ENCODE data around the gene FGD3.

FGD3 gene

GRCh38 chr9:92934321-92934720, 13.0 kb upstream of the FGD3 start:
- DNase-seq (ENCODE audit: low spot score) = no peak
- in situ Hi-C loops (cut with MboI; ENCODE audit: low sequenced_read_pairs, unreplicated experiment) = no loop called here

GRCh38 chr9:92938025-92938424, 9.3 kb upstream of the FGD3 start:
- in situ Hi-C loops (cut with MboI; ENCODE audit: low sequenced_read_pairs, unreplicated experiment) = no loop called here
- no peak for TF ChIP-seq CTCF (IDR thresholded peaks at IDR 0.05; ENCODE audit: borderline replicate concordance, control extremely low read depth, extremely low read depth, insufficient read depth, missing control alignments)
- no peak for DNase-seq (ENCODE audit: low spot score)

More at GRCh38 chr9:92934321-92934720, 13.0 kb upstream of the FGD3 start:
- no peak for TF ChIP-seq CTCF (IDR thresholded peaks at IDR 0.05; ENCODE audit: borderline replicate concordance, control extremely low read depth, extremely low read depth, insufficient read depth, missing control alignments)

- no peak for TF ChIP-seq CTCF (IDR thresholded peaks at IDR 0.05; ENCODE audit: borderline replicate concordance, control extremely low read depth, extremely low read depth, insufficient read depth, missing control alignments)
- in situ Hi-C loops (cut with MboI; ENCODE audit: low sequenced_read_pairs, unreplicated experiment) = no loop called here
- DNase-seq (ENCODE audit: low spot score) = no peak
These were observed 5.5 kb upstream of the FGD3 start for GRCh38 chr9:92941861-92942260.

GRCh38 chr9:92942688-92943616, 4.4 kb upstream of the FGD3 start:
- no peak for DNase-seq (ENCODE audit: low spot score)
- in situ Hi-C loops (cut with MboI; ENCODE audit: low sequenced_read_pairs, unreplicated experiment) = no loop called here
- TF ChIP-seq CTCF (IDR thresholded peaks at IDR 0.05; ENCODE audit: borderline replicate concordance, control extremely low read depth, extremely low read depth, insufficient read depth, missing control alignments) = no peak

GRCh38 chr9:92944921-92945320, 2.4 kb upstream of the FGD3 start:
- in situ Hi-C loops (cut with MboI; ENCODE audit: low sequenced_read_pairs, unreplicated experiment) = no loop called here
- no peak for DNase-seq (ENCODE audit: low spot score)
- no peak for TF ChIP-seq CTCF (IDR thresholded peaks at IDR 0.05; ENCODE audit: borderline replicate concordance, control extremely low read depth, extremely low read depth, insufficient read depth, missing control alignments)

- TF ChIP-seq CTCF (IDR thresholded peaks at IDR 0.05; ENCODE audit: borderline replicate concordance, control extremely low read depth, extremely low read depth, insufficient read depth, missing control alignments) = no peak
- in situ Hi-C loops (cut with MboI; ENCODE audit: low sequenced_read_pairs, unreplicated experiment) = no loop called here
- no peak for DNase-seq (ENCODE audit: low spot score)
These were observed 1.5 kb upstream of the FGD3 start for GRCh38 chr9:92945796-92946195.

Measured in GM13976 (cell line).